SK-N-SH (cell line): ENCODE measurements around the gene SAPCD2. TPM values are rescaled to one million over a fixed set of nuclear protein-coding genes. Genes with fewer than 3 reads are reported as not detected.

Source experiments
- CTCF ChIA-PET: fragments of 300-600, 350-600 bp; formaldehyde crosslinking; extraction: SDS; loops from one replicate; lab custom pipeline; 2021; lab: Yijun Ruan, JAX
- POLR2A ChIA-PET: fragments of 350-600 bp; sonication (Branson Sonifier 250); formaldehyde crosslinking; extraction: SDS; loops from one replicate; lab custom pipeline; 2020; ENCODE audit warnings: antibody characterized with exemption, inconsistent platforms; lab: Yijun Ruan, JAX
- DNase-seq: peaks from one replicate; pipeline ENCODE4 v3.0.0; 2012
- H2AFZ ChIP-seq: fragments of 200-600 bp; sonication (generic); 2 replicates; pipeline ENCODE4 v1.8.1; 2016; ENCODE audit warnings: antibody characterized with exemption, mild to moderate bottlenecking, low read depth
- H3F3A ChIP-seq: fragments of 200-600 bp; sonication (generic); replicated peaks from 2 replicates; pipeline ENCODE3; 2016; ENCODE audit warnings: antibody characterized with exemption, mild to moderate bottlenecking; ENCODE audit not compliant: insufficient read depth
- H3K27ac ChIP-seq, 2 experiments: fragments of 200-500 bp in 1 of 2; fragments of 200-600 bp in 1 of 2; sonication (Bioruptor generic) in 1 of 2; sonication (generic), shearing (Covaris generic) in 1 of 2; 2 replicates each; pipeline versions ENCODE4 v1.5.1 to v1.6.1; 2014 to 2016; ENCODE audit warnings: low read depth in 2 of 2, inconsistent platforms in 1 of 2, low read length in 1 of 2, mild to moderate bottlenecking in 1 of 2, mixed read lengths in 1 of 2
- H3K27me3 ChIP-seq: fragments of 200-600 bp; sonication (generic), shearing (Covaris generic); 2 replicates; pipeline ENCODE4 v1.6.1; 2016; ENCODE audit warnings: mixed run types; ENCODE audit not compliant: insufficient read depth
- H3K36me3 ChIP-seq, 2 experiments: fragments of 200-500 bp in 1 of 2; fragments of 200-600 bp in 1 of 2; sonication (Bioruptor generic) in 1 of 2; sonication (generic) in 1 of 2; replicated peaks in 1 of 2; 2 replicates each; pipeline versions ENCODE3 to v1.5.1; 2014 to 2016; ENCODE audit warnings: low read length in 1 of 2, mild to moderate bottlenecking in 1 of 2; ENCODE audit not compliant: insufficient read depth in 2 of 2, control insufficient read depth in 1 of 2
- H3K4me1 ChIP-seq, 2 experiments: fragments of 200-500 bp in 1 of 2; fragments of 200-600 bp in 1 of 2; sonication (Bioruptor generic) in 1 of 2; sonication (generic), shearing (Covaris generic) in 1 of 2; 2 replicates each; pipeline versions ENCODE4 v1.5.1 to v1.6.1; 2014 to 2016; ENCODE audit warnings: low read depth in 1 of 2, low read length in 1 of 2, mixed run types in 1 of 2; ENCODE audit not compliant: insufficient read depth in 2 of 2, control insufficient read depth in 1 of 2
- H3K4me2 ChIP-seq: fragments of 200-600 bp; sonication (generic), shearing (Covaris generic); 2 replicates; pipeline ENCODE4 v1.6.1; 2017; ENCODE audit warnings: mixed run types
- H3K4me3 ChIP-seq, 2 experiments: fragments of 200-500 bp in 1 of 2; fragments of 200-600 bp in 1 of 2; sonication (Bioruptor generic) in 1 of 2; sonication (generic), shearing (Covaris generic) in 1 of 2; 2 replicates each; pipeline versions ENCODE4 v1.5.1 to v1.8.1; 2014 to 2016; ENCODE audit warnings: low read depth in 2 of 2, inconsistent platforms in 1 of 2, low read length in 1 of 2, mild to moderate bottlenecking in 1 of 2, mixed read lengths in 1 of 2, moderate library complexity in 1 of 2
- H3K79me2 ChIP-seq: fragments of 200-600 bp; sonication (generic); 2 replicates; pipeline ENCODE4 v1.8.1; 2017; ENCODE audit warnings: mild to moderate bottlenecking; ENCODE audit not compliant: insufficient read depth
- H3K9ac ChIP-seq: fragments of 200-600 bp; sonication (generic); 2 replicates; pipeline ENCODE4 v1.6.1; 2017; ENCODE audit warnings: mixed run types
- H3K9me2 ChIP-seq: fragments of 200-600 bp; sonication (generic); 2 replicates; pipeline ENCODE4 v1.6.1; 2017; ENCODE audit warnings: mixed run types
- H3K9me3 ChIP-seq: fragments of 200-600 bp; sonication (generic); 2 replicates; pipeline ENCODE4 v1.6.1; 2017; ENCODE audit warnings: mixed run types, mild to moderate bottlenecking, moderate library complexity
- H4K20me1 ChIP-seq: fragments of 200-600 bp; sonication (generic); 2 replicates; pipeline ENCODE4 v1.6.1; 2017; ENCODE audit warnings: mild to moderate bottlenecking, mixed run types; ENCODE audit not compliant: insufficient read depth
- CHD2 ChIP-seq: fragments of 150-350 bp; IDR thresholded peaks from 2 replicates; pipeline ENCODE4 v1.6.1; 2018; ENCODE audit warnings: low read length; ENCODE audit not compliant: partially characterized antibody
- CTCF ChIP-seq: fragments of 200-600 bp; sonication (generic); IDR thresholded peaks from 2 replicates; pipeline ENCODE4 v1.6.1; 2017; ENCODE audit warnings: antibody characterized with exemption, mild to moderate bottlenecking, moderate library complexity
- EP300 ChIP-seq, 2 experiments: IDR thresholded peaks; 2 replicates each; pipeline versions ENCODE4 v1.4.0 to v1.6.1; 2012; ENCODE audit warnings: borderline replicate concordance in 1 of 2, low read depth in 1 of 2, low read length in 1 of 2
- EZH2phosphoT487 ChIP-seq: fragments of 200-600 bp; sonication (generic); IDR thresholded peaks from 2 replicates; pipeline ENCODE4 v1.6.1; 2017; ENCODE audit warnings: low read depth, mixed run types, mild to moderate bottlenecking, antibody characterized with exemption, moderate library complexity, borderline replicate concordance
- FOXM1 ChIP-seq: IDR thresholded peaks from 2 replicates; pipeline ENCODE4 v1.4.0; 2012; ENCODE audit warnings: low read depth, mild to moderate bottlenecking
- GABPA ChIP-seq: IDR thresholded peaks from 2 replicates; pipeline ENCODE4 v1.4.0; 2012; ENCODE audit warnings: low read depth, mild to moderate bottlenecking
- GATA2 ChIP-seq: sonication (generic); formaldehyde crosslinking; IDR thresholded peaks from 2 replicates; pipeline ENCODE4 v1.5.0; 2020; ENCODE audit warnings: mild to moderate bottlenecking, missing genetic modification reagents
- NFIC ChIP-seq: IDR thresholded peaks from 2 replicates; pipeline ENCODE4 v1.4.0; 2012; ENCODE audit warnings: borderline replicate concordance
- NRF1 ChIP-seq: IDR thresholded peaks from 2 replicates; pipeline ENCODE4 v1.6.1; 2012; ENCODE audit warnings: low read depth, mild to moderate bottlenecking, low read length
- RCOR1 ChIP-seq: fragments of 150-350 bp; IDR thresholded peaks from 2 replicates; pipeline ENCODE4 v1.6.1; 2017; ENCODE audit warnings: antibody characterized with exemption, low read length
- RFX5 ChIP-seq: IDR thresholded peaks from 2 replicates; pipeline ENCODE4 v1.6.1; 2012; ENCODE audit warnings: mild to moderate bottlenecking, improper control_type of control experiment, low read length
- RXRA ChIP-seq: IDR thresholded peaks from 2 replicates; pipeline ENCODE4 v1.4.0; 2012; ENCODE audit warnings: low read depth, mild to moderate bottlenecking, borderline replicate concordance
- SMC3 ChIP-seq: IDR thresholded peaks from 2 replicates; pipeline ENCODE4 v1.6.1; 2012; ENCODE audit warnings: low read depth, low read length, improper control_type of control experiment
- TAF1 ChIP-seq: IDR thresholded peaks from 2 replicates; pipeline ENCODE4 v1.6.1; 2012; ENCODE audit warnings: low read depth, mild to moderate bottlenecking, low read length, moderate library complexity, borderline replicate concordance
- TEAD4 ChIP-seq: IDR thresholded peaks from 2 replicates; pipeline ENCODE4 v1.4.0; 2012; ENCODE audit warnings: mild to moderate bottlenecking, borderline replicate concordance; ENCODE audit not compliant: insufficient read depth
- WGBS: methylation state at CpG from one replicate; pipeline ENCODE4 v1.1.6; 2017; ENCODE audit warnings: low lambda C conversion rate; 5-methylcytosine and 5-hydroxymethylcytosine counted together
- polyA plus RNA-seq, 3 experiments: library from polyadenylated mRNA; depleted of rRNA; stranded (reverse); fragments of >200 nt; gene quantifications; 2 replicates each; pipeline ENCODE4 v1.2.3, GENCODE V29; 2012
- TF ChIP-seq, protein P1 (sequence below): IDR thresholded peaks from 2 replicates; pipeline ENCODE4 v1.4.0; 2012; ENCODE audit warnings: low read depth, borderline replicate concordance
- TF ChIP-seq, protein P2 (sequence below): fragments of 150-350 bp; IDR thresholded peaks from 2 replicates; pipeline ENCODE4 v1.6.1; 2016; ENCODE audit warnings: mild to moderate bottlenecking, low read depth, low read length

SAPCD2 gene
- polyA plus RNA-seq, 1 of the 3 experiments (the other 2 are of a cell fraction) = 6.0 TPM

GRCh38 chr9:137042751-137043727 lies 27.3 kb downstream of the SAPCD2 start:
- H3K27me3 ChIP-seq = no peaks in the 10 kb centered on the region
- no peak overlapping the region for H3K4me2 ChIP-seq
- CTCF ChIA-PET = interaction anchor here (0.7 to 19.8 kb wide), 4 partner anchors 8 to 22 kb away, joined by 3 to 803 read pairs (median 84); partner anchors contain the start of genes ABCA2 and SAPCD2

More at GRCh38 chr9:137042751-137043727, 27.3 kb downstream of the SAPCD2 start:
- Histone ChIP-seq H3K4me1 (peaks cover 11 to 20% of the 10 kb centered on the region in 2 experiments; a peak in 2 of 4 replicates), H3F3A (peaks cover 3% of the 10 kb centered on the region), H4K20me1 (peaks cover 26% of the 10 kb centered on the region), H3K4me3 (no peak overlapping the region), H3K9ac (no peak overlapping the region), H3K9me3 (no peaks in the 10 kb centered on the region), H2AFZ (no peak overlapping the region), H3K79me2 (no peaks in the 10 kb centered on the region), H3K27ac (no peak overlapping the region), H3K36me3 (peaks cover 0 to 17% of the 10 kb centered on the region in 2 experiments), H3K9me2 (no peaks in the 10 kb centered on the region)
- POLR2A ChIA-PET = interaction anchor here (1.9 kb wide), 1 partner anchor 13 kb away, joined by 7 read pairs; no protein-coding TSS in a partner anchor
- no peak for TF ChIP-seq EP300 (IDR thresholded peaks at IDR 0.05; ENCODE audit: borderline replicate concordance in 1 of 2, low read depth in 1 of 2, low read length in 1 of 2)
- TF ChIP-seq CHD2 = no peak
- TF ChIP-seq FOXM1 = no peak
- no peak for TF ChIP-seq NFIC
- TF ChIP-seq, protein P1, sequence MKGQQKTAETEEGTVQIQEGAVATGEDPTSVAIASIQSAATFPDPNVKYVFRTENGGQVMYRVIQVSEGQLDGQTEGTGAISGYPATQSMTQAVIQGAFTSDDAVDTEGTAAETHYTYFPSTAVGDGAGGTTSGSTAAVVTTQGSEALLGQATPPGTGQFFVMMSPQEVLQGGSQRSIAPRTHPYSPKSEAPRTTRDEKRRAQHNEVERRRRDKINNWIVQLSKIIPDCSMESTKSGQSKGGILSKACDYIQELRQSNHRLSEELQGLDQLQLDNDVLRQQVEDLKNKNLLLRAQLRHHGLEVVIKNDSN = no peak
- no peak for TF ChIP-seq EZH2phosphoT487
- no peak for TF ChIP-seq NRF1
- TF ChIP-seq RCOR1 = no peak
- no peak for TF ChIP-seq RXRA
- TF ChIP-seq RFX5 = no peak
- TF ChIP-seq, protein P2, sequence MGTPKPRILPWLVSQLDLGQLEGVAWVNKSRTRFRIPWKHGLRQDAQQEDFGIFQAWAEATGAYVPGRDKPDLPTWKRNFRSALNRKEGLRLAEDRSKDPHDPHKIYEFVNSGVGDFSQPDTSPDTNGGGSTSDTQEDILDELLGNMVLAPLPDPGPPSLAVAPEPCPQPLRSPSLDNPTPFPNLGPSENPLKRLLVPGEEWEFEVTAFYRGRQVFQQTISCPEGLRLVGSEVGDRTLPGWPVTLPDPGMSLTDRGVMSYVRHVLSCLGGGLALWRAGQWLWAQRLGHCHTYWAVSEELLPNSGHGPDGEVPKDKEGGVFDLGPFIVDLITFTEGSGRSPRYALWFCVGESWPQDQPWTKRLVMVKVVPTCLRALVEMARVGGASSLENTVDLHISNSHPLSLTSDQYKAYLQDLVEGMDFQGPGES = no peak
- no peak for TF ChIP-seq GABPA
- no peak for TF ChIP-seq SMC3
- TF ChIP-seq CTCF = no peak
- no peak for TF ChIP-seq GATA2 (CRISPR knock-in tag)
- TF ChIP-seq TEAD4 = no peak
- TF ChIP-seq TAF1 = no peak
- 88% methylated on average over 11 of the region's 36 CpGs for WGBS
- no peak for DNase-seq
